Left forelimb (tissue), 1 donor: ENCODE data around the gene ZNF385D.

Experiments
- DNase-seq: peaks from one replicate; pipeline ENCODE4 v3.0.0-alpha.2; 2018; ENCODE audit warnings: low spot score

ZNF385D gene

DNA sequence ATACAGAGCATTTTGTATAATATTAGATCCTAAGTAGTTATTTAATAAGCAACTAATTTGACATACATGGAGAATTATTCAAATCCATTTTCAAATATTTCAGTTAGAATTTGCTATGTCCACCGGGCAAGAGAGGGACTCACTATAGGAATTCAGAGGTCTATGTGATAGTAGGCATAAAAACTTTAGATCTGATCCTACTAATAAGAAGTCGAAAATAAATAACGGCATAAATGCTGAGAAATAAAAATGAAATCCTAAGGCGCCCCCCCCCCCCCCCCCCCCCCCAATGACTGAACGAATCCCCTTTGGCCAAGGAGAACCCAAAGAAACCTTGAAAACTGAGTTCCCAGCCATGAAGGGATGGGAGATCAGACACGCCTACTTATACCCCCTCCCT lies 80.6 kb downstream of the ZNF385D start:
- no peak for DNase-seq

- no peak for DNase-seq
Measured at GRCh38 chr3:21668012-21668411, 83.0 kb downstream of the ZNF385D start.

DNA sequence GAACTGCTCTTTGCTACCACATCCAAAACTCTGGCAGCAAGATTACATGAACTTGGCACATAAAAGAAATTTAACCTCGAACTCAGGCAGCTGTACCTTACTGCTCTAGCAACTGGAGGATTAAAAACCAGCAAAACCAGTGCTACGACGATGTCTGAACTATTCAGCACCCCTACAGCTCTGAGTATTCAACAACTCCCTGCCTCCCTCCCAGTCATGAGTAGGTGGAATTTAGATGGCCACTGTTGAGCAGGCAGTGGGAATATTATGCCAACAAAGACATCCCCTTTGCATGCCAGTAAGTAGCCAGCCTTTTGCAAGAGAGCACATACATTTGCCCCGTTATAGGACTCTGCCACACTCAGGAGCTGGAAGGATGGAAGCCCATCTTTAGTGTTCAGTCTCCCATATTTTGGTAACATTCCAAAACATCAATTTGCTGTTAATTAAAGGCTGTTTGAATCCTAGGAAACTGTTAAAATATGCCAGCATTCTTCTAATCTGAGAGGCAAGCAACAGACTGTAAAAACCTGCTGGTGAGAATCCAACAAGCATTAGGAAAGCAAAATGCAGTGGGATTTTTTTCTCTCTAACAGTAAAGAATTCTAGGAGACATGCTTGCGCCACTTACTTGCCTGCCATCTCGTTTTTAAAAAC lies 85.4 kb downstream of the ZNF385D start:
- no peak for DNase-seq

DNA sequence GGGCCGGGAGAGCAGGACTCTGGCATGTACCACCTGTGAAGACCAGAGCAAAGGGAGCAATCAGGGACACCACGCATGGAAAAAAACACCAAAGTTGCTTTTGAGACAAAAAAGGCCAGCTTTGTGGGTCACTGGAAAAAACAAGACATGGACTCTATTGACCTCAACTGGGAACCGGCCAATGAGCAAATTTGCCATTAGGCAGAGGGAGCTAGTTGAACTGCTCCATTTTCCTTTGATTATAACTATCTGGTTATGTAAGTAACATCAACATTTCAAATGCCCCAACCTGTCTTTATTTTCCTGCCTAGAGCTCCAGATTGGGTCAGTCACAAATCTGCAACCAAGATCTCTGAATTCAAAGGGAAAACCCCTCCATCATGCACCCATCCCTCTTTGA lies 86.0 kb downstream of the ZNF385D start:
- DNase-seq: no peak

- DNase-seq: no peak
Measured at GRCh38 chr3:21662403-21662802, 88.6 kb downstream of the ZNF385D start.

GRCh38 chr3:21654662-21655061 lies 96.3 kb downstream of the ZNF385D start:
- DNase-seq: no peak

DNA sequence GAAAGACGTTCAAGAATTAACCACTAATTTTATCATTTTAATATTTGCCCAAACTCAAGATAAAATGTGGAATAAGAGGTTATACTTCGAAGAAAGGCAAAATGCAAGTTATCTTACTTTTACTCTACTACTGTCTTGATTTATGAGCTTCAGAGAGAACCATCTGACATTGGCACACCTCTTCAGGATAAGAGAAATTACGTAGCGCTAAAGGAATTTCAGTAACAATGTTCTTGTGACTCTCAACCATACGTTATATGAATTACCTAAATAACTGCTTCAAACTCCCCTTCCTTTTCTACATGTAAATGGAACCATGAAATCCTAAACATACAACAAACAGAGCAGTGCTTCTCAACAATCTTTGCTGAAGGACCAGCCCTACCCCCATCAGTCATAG lies 96.8 kb downstream of the ZNF385D start:
- DNase-seq: no peak

DNA sequence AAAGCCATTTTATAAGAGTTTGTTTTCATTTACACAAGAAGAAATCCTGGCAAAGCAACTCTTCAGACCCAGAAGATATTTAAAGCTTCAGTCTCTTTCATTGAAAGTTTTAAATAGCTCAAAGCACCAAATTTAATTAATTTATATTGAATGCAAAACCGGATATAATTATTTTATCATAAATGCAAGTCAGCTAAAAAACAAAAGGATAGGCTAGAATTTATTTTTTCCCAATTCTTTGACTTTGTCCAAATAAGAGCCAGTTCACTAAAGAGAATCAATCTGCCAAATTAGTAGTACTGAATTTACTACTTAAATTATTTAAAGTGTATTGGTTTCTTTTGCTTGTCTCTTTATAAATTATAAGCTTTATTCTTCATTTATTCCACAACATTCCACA lies 101.5 kb downstream of the ZNF385D start:
- DNase-seq: no peak

GRCh38 chr3:21647961-21648360 lies 103.0 kb downstream of the ZNF385D start:
- DNase-seq: no peak

DNA sequence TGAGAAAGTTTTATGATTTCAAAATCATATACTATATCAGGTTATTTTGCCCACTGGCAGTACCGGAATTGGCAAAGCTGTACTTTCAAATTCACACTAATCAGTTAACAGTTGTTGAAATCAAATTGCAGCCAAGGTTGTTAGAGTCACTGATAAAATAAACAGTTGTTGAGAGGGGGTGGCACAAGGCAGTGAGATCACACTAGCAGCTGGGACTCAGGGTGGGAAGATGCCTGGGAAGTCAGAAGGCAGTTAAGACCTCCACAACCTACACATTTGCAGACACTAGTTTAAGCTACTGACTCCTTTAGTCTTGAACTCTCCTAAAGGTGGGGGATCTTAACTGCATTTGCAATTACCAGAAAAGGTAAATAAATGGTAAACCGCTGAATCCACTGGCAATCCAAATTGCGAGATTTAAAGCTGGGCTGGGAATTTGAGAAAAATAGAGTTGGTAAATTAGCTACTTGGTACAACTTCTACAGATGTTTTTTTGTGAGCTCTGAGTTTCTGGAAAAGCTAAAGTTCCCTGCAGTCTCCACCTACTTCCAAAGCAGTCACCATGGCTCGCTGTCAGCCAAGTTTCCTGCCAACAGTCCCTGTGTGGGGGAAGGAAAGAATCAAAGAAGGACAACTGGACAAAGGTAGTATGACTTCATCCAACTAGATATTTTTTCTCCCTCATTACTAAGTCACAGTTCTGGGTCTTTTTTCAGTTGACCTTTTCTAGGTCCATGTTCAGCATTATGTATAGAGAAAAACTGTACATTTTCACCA lies 105.7 kb downstream of the ZNF385D start:
- no peak for DNase-seq

- DNase-seq: no peak
Measured at GRCh38 chr3:21644268-21644667, 106.7 kb downstream of the ZNF385D start.

DNA sequence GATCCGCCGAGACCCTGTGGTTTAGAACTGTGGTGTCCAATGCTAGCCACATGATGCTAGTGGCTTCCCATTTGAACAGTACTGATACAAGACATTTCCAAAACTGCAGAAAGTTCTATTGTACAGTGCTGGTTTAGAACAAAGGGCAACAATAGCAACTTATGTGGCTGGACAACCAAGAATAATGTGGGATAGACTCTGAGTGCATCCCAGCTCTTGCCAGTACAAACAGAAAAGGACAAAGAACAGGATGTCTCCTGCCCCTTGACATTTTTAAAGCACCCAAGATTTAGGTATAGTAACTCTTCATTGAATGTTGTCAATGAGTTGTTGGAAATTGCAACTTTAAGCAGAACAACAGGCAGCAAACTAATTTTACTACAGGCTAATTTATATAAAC lies 107.3 kb downstream of the ZNF385D start:
- no peak for DNase-seq

DNA sequence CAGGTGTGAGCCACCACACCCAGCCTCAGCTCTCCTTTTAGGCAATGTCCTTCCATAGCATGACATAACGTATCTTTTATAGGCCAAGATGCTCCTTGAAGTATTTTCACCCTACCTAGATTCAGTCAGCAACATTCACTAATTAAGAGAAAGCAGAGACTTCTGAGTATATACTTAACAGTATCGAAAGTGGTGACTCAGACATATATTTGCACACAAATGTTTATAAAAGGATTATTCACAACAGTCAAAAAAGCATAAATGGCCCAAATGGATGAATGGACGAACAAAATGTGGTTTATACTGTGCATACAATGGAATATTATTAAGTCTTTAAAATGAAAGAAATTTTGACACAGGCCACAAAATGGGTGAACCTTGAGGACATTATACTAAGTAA lies 108.6 kb downstream of the ZNF385D start:
- DNase-seq: no peak

DNA sequence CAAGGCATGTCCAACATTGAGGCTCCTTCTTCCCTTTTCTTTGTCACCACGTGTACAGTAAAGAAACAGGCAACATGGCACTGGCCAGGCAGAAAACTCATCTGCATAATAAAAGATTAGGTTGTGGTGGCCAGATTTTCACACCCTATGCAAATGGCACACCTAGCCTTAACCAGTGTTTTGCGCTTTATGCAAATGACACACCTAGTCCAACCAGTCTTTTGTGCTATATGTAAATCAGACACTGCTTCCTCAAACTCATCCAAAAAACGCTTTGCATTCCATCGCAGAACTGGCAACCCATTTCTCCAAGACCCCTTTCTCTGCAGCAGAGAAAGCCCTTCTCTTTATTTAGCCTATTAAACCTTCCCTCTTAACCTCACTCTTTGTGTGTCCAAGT lies 109.1 kb downstream of the ZNF385D start:
- no peak for DNase-seq

DNA sequence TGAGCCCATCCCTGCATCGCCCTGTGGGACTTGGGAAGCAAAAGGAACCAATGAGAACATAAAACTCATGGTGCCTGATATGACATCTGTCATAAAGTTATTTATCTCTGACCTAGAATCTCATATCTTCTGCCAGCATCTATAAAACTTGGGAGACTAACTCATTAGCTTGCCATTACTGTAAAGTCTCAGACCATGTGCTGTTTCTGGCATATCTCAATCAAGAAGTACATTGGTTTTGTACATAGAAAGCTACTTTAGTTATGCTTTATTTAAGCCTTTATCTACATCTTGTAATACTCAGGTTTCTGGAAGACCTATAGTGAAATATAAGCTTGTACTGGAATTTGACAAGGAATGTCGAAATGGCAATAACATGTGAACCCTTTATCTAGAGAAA lies 112.5 kb downstream of the ZNF385D start:
- no peak for DNase-seq

DNA sequence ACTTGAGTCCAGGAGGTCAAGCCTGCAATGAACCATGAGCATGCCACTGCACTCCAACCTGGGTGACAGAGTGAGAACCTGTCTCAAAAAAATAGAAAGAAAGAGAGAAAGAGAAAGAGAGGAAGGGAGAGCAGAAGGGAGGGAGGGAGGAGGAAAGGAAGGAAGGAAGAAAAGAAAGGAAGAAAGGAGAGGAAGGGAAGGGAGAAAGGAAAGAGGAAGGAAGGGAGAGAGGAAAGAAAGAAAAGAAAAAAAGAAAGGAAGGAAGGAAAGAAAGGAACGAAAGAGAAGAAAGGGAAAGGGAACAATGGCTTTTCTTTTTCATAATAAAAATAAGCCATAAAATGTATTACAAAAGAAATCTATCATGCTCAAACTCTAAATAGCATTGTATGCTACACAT lies 116.9 kb downstream of the ZNF385D start:
- DNase-seq: no peak

- no peak for DNase-seq
Measured at GRCh38 chr3:21624524-21624923, 126.5 kb downstream of the ZNF385D start.

DNA sequence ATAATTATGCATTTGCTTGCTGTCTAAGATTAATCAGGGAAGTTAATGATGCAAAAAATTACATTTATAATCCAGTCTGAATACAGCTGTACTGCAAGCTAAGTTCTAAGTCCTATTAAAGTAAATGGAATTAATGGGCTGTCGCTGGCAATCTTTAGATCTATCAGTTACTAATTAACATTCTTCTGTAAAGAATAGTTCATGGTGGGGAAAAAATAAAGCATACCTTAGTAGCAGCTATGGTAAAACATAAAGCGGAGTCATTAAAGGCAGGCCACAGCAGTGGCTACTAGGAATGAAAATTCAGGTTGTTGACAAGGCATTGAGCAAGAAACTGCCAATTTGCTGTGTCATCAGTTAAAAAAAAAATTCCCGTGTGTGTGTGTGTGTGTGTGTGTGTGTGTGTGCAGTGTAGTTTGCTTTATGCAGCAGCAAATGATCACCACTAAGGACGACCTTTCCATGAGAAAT lies 129.8 kb downstream of the ZNF385D start:
- no peak for DNase-seq

DNA sequence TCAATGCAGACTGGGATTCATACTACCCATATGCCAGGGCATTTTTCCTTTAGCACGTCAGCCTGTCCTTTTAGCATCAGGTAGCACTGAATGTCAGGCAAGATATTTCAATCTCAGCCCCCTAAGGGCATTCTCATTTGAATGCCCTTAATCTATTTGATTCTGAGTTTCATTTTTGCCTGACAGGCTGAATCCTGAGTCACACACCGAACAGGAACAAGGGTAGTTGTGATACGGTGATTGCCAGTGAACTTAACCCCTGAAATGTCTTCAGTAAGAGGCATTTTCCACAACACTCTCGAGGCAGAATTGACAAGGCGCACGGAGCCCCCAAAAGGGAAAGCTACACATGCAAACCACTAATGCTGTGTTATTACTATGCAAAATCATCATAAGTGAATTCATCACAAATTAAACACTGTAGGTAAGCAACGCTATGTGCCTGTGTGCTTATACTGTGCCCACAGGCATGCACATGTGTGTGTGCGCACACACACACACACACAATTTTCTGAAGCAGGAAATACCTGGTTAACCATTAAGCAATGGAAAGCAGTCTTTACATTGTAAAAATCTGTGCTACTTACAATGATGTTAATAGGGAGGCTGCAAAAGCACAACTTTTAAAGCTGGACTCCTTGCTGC lies 130.4 kb downstream of the ZNF385D start:
- no peak for DNase-seq

- DNase-seq: no peak
Measured at GRCh38 chr3:21618695-21619094, 132.3 kb downstream of the ZNF385D start.

- DNase-seq: no peak
Measured at GRCh38 chr3:21613372-21614070, 137.5 kb downstream of the ZNF385D start.

DNA sequence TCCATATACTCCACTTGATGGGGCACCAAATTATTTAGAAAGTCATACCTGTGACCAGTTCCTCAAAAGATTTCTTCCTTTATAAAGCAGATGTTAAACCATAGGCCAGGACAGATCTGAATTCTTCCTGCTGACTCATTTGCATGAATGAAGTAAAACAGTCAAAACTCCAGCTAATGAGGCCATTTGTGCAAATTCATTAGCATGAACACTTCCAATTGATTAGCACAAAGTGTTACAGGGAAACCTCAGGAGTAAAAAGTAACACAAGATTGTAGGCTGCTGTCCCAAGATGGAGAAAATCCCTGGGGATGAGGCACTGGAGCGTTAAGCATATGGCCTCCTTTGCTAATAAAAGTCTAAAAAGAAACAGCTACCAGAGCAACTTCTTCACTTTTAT lies 149.8 kb downstream of the ZNF385D start:
- DNase-seq: no peak

DNA sequence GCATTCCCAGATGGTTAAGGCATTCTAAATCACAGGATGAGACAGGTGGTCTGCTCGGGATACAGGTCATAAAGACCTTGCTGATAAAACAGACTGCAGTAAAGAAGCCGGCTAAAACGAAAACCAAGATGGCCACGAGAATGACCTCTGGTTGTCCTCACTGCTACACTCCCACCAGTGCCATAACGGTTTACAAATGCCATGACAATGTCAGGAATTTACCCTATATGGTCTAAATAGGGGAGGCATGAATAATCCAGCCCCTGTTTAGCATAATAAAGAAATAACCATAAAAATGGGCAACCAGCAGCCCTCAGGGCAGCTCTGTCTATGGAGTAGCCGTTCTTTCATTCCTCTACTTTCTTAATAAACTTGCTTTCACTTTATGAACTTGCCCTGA lies 151.1 kb downstream of the ZNF385D start:
- no peak for DNase-seq
